ENCODE data around the gene VSIG10. TPM values are rescaled to one million over a fixed set of nuclear protein-coding genes. Genes with fewer than 3 reads are reported as not detected.

VSIG10 gene
- polyA plus RNA-seq, 3 donors = 1.5 to 2.3 (median 1.5) TPM

DNA sequence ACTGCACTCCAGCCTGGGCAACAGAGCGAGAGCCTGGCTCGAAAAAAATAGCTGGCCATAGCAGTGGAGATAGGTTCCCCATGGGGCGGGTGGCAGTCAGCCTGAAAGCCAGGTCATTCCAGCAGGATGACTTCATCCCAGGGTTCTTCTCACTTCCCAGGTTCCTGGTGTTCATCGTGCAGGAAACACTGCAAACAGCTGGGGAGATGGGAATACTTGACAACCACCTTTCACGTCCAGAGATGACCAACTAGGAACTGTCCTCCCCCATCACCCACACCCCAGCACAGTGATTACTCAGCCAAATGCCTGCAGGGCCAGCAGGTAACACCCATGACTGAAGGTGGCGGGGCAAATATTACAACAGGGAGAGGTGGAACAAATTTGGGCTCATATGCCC, 1.7 kb downstream of the VSIG10 start:
- H3K9ac ChIP-seq (ENCODE audit: insufficient read depth, low read length, poor library complexity, severe bottlenecking) = no peak overlapping the region
- Mint-ChIP-seq H3K27me3 (ENCODE audit: low read depth in 3 of 3) (peaks cover 7 to 13% (median 12%) of the 10 kb centered on the region in 3 donors), H3K9me3 (no peaks in the 10 kb centered on the region), H3K4me3 (no peak overlapping the region), H3K4me1 (peaks cover 12% of the 10 kb centered on the region), H3K36me3 (peaks cover 0 to under 1% of the 10 kb centered on the region in 2 donors), H3K27ac (no peak overlapping the region)
- peaks cover 11 to 14% of the 10 kb centered on the region in 2 donors for H3K4me1 ChIP-seq (ENCODE audit: control insufficient read depth in 1 of 2, insufficient read depth in 2 of 2, low read length in 2 of 2)
- WGBS (ENCODE audit: insufficient coverage) = 97% methylated on average over 5 of the region's 6 CpGs
- H3K79me2 ChIP-seq (ENCODE audit: insufficient read depth, low read length) = no peaks in the 10 kb centered on the region
- H2AFZ ChIP-seq (ENCODE audit: insufficient read depth, low read depth, low read length, poor library complexity, severe bottlenecking) = no peak overlapping the region
- H3K9me3 ChIP-seq (replicated peaks in 1 of 2; ENCODE audit: control insufficient read depth in 1 of 2, insufficient read depth in 1 of 2, low read length in 2 of 2) = no peaks in the 10 kb centered on the region
- H3K4me2 ChIP-seq (replicated peaks; ENCODE audit: extremely low read depth, low read length, poor library complexity, severe bottlenecking) = no peak overlapping the region
- no peak overlapping the region for H3K27ac ChIP-seq (ENCODE audit: low read depth in 1 of 2, low read length in 2 of 2)
- H4K20me1 ChIP-seq (ENCODE audit: insufficient read depth, low read length) = no peaks in the 10 kb centered on the region
- TF ChIP-seq, protein P1, sequence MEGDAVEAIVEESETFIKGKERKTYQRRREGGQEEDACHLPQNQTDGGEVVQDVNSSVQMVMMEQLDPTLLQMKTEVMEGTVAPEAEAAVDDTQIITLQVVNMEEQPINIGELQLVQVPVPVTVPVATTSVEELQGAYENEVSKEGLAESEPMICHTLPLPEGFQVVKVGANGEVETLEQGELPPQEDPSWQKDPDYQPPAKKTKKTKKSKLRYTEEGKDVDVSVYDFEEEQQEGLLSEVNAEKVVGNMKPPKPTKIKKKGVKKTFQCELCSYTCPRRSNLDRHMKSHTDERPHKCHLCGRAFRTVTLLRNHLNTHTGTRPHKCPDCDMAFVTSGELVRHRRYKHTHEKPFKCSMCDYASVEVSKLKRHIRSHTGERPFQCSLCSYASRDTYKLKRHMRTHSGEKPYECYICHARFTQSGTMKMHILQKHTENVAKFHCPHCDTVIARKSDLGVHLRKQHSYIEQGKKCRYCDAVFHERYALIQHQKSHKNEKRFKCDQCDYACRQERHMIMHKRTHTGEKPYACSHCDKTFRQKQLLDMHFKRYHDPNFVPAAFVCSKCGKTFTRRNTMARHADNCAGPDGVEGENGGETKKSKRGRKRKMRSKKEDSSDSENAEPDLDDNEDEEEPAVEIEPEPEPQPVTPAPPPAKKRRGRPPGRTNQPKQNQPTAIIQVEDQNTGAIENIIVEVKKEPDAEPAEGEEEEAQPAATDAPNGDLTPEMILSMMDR (IDR thresholded peaks at IDR 0.05) = no peak
- intact Hi-C loops (cut with micrococcal nuclease) = no loop called here
- no peak for DNase-seq
- no peak overlapping the region for H3K4me3 ChIP-seq (replicated peaks in 1 of 3; ENCODE audit: low read depth in 2 of 3, low read length in 3 of 3)
- H3K36me3 ChIP-seq (replicated peaks in 1 of 2; ENCODE audit: control insufficient read depth in 1 of 2, insufficient read depth in 2 of 2, low read length in 2 of 2) = no peaks in the 10 kb centered on the region
- H3K27me3 ChIP-seq (ENCODE audit: control insufficient read depth in 2 of 2, insufficient read depth in 2 of 2, low read length in 2 of 2) = peaks cover 0 to 4% of the 10 kb centered on the region in 2 donors

DNA sequence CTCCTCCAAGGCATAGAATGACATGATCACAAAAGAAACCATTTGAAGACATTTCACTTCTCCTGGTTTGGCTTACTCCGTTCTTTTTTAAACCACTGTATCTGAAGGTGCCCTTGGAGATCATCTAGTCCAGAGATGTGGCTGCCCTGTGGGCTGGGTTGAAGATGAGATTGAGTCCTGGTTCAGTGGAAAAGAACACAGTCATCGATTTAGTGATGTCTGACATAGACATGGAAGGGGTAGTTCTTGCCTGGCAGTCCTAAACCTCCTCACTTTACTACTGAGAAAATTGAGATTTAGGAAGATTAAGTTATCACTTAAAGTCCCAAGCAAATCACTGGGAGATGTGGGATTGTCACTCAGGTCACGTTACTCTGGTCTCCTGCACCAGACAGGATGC, 2.8 kb downstream of the VSIG10 start:
- Mint-ChIP-seq H3K4me1 (peaks cover 12% of the 10 kb centered on the region), H3K36me3 (peaks cover 0 to 2% of the 10 kb centered on the region in 2 donors), H3K27ac (no peak overlapping the region), H3K4me3 (no peak overlapping the region), H3K27me3 (ENCODE audit: low read depth in 3 of 3) (peaks cover 7 to 13% (median 12%) of the 10 kb centered on the region in 3 donors), H3K9me3 (no peaks in the 10 kb centered on the region)
- Histone ChIP-seq H3K27me3 (ENCODE audit: control insufficient read depth in 2 of 2, insufficient read depth in 2 of 2, low read length in 2 of 2) (peaks cover 0 to 4% of the 10 kb centered on the region in 2 donors), H3K9me3 (replicated peaks in 1 of 2; ENCODE audit: control insufficient read depth in 1 of 2, insufficient read depth in 1 of 2, low read length in 2 of 2) (no peaks in the 10 kb centered on the region), H4K20me1 (ENCODE audit: insufficient read depth, low read length) (no peaks in the 10 kb centered on the region), H3K27ac (ENCODE audit: low read depth in 1 of 2, low read length in 2 of 2) (no peak overlapping the region), H3K4me2 (replicated peaks; ENCODE audit: extremely low read depth, low read length, poor library complexity, severe bottlenecking) (no peak overlapping the region), H3K36me3 (replicated peaks in 1 of 2; ENCODE audit: control insufficient read depth in 1 of 2, insufficient read depth in 2 of 2, low read length in 2 of 2) (no peaks in the 10 kb centered on the region), H3K4me3 (replicated peaks in 1 of 3; ENCODE audit: low read depth in 2 of 3, low read length in 3 of 3) (no peak overlapping the region), H2AFZ (ENCODE audit: insufficient read depth, low read depth, low read length, poor library complexity, severe bottlenecking) (no peak overlapping the region), H3K9ac (ENCODE audit: insufficient read depth, low read length, poor library complexity, severe bottlenecking) (no peak overlapping the region), H3K4me1 (ENCODE audit: control insufficient read depth in 1 of 2, insufficient read depth in 2 of 2, low read length in 2 of 2) (peaks cover 11 to 14% of the 10 kb centered on the region in 2 donors), H3K79me2 (ENCODE audit: insufficient read depth, low read length) (no peaks in the 10 kb centered on the region)
- TF ChIP-seq, protein P1 (IDR thresholded peaks at IDR 0.05) = no peak
- no peak for DNase-seq
- intact Hi-C loops (cut with micrococcal nuclease) = no loop called here
- no CpG with 5 or more reads among the region's 3 CpGs for WGBS (ENCODE audit: insufficient coverage)

Data from CD14-positive monocyte (primary cell).